GM15510 (cell line): ENCODE data around the gene RGS9.

Experiments used
- POLR2A ChIP-seq: IDR thresholded peaks from 3 replicates; pipeline ENCODE4 v1.6.1; 2011; ENCODE audit warnings: borderline replicate concordance; ENCODE audit not compliant: insufficient read length; ENCODE audit errors: extremely low read depth

The RGS9 gene

GRCh38 chr17:65218261-65218660, 81.1 kb downstream of the RGS9 start:
- TF ChIP-seq POLR2A: no peak

GRCh38 chr17:65219124-65219523, 82.0 kb downstream of the RGS9 start:
- TF ChIP-seq POLR2A: no peak

GRCh38 chr17:65219707-65220106, 82.5 kb downstream of the RGS9 start:
- TF ChIP-seq POLR2A: no peak

- TF ChIP-seq POLR2A: no peak
Measured at GRCh38 chr17:65220732-65221131, 83.6 kb downstream of the RGS9 start.

- no peak for TF ChIP-seq POLR2A
Measured at GRCh38 chr17:65222214-65222738, 85.1 kb downstream of the RGS9 start.

- no peak for TF ChIP-seq POLR2A
Measured at GRCh38 chr17:65225061-65225460, 87.9 kb downstream of the RGS9 start.

GRCh38 chr17:65226227-65226626, 89.1 kb downstream of the RGS9 start:
- TF ChIP-seq POLR2A: no peak

GRCh38 chr17:65227637-65228036, 90.5 kb downstream of the RGS9 start:
- TF ChIP-seq POLR2A: no peak

GRCh38 chr17:65228287-65228686, 91.1 kb downstream of the RGS9 start:
- TF ChIP-seq POLR2A: no peak

GRCh38 chr17:65228734-65229620, 91.8 kb downstream of the RGS9 start:
- TF ChIP-seq POLR2A: no peak

GRCh38 chr17:65229621-65229995, 92.4 kb downstream of the RGS9 start:
- TF ChIP-seq POLR2A: no peak

- no peak for TF ChIP-seq POLR2A
Measured at GRCh38 chr17:65230040-65230439, 92.9 kb downstream of the RGS9 start.

GRCh38 chr17:65231086-65231485, 93.9 kb downstream of the RGS9 start:
- no peak for TF ChIP-seq POLR2A

GRCh38 chr17:65231662-65232335, 94.6 kb downstream of the RGS9 start:
- no peak for TF ChIP-seq POLR2A

GRCh38 chr17:65235284-65235683, 98.1 kb downstream of the RGS9 start:
- TF ChIP-seq POLR2A: no peak

GRCh38 chr17:65236321-65236720, 99.2 kb downstream of the RGS9 start:
- TF ChIP-seq POLR2A: no peak
